ENCODE data around the gene NDUFA13.

NDUFA13 gene

GRCh38 chr19:19489804-19490204 is 26.2 kb upstream of the NDUFA13 start:
- DNase-seq (ENCODE audit: low read depth) = no peak

DNA sequence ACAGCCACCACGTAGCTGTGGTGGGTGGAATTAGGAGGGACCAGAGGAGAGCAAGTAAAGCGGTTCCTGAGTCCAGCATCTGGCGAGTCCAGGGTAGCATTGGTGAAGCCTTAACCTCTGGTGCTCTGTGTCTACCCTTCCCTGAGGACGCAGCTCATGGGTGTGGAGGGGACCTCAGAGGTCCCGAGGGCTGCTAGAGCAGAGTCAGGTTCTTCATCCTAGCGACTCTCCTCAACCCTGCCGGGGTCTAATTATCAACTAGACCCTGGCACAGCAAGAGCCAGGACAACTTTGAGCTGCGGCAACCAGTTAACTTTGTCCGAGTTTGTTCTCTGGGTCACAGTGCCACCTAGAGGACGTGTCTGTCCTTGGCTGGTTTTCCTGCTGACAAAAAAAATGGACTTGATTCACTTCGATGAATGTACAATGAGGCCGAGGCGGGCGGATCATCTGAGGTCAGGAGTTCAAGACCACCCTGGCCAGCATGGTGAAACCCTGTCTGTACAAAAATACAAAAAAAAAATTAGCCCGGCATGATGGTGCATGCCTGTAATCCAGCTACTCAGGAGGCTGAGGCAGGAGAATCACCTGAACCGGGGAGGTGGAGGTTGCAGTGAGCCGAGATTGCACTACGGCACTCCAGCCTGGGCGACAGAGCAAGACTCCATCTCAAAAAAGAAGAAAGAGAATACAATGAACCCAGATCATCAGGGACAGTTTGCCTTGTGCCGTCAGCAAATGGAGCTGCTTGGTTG is 25.6 kb upstream of the NDUFA13 start:
- peak; percentile 68 for DNase-seq (ENCODE audit: low read depth)

- no peak for DNase-seq (ENCODE audit: low read depth)
Observed at GRCh38 chr19:19491321-19492025, 24.6 kb upstream of the NDUFA13 start.

DNA sequence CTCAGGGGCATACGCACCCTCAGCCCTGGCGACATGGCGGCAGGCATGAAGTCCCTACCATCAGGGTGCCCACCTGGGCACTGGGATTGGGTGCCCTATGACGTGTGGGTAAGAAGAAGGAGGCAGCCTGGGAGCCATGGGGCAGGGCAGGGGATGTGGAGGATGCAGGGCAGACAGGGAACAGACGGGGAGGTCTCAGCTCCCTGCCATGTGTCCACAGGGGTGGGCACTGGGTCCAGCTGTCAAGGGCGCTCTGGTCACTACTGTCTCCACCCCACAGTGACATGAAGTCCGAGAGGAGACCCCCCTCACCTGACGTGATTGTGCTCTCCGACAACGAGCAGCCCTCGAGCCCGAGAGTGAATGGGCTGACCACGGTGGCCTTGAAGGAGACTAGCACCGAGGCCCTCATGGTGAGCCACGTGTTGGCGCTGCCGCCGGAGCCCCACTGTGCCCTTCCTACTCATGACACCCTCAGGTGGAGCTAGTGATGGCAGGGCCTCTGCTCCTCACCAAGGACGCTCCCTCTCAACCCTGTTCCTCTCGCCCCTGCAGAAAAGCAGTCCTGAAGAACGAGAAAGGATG is 23.9 kb upstream of the NDUFA13 start:
- DNase-seq (ENCODE audit: low read depth) = no peak

DNA sequence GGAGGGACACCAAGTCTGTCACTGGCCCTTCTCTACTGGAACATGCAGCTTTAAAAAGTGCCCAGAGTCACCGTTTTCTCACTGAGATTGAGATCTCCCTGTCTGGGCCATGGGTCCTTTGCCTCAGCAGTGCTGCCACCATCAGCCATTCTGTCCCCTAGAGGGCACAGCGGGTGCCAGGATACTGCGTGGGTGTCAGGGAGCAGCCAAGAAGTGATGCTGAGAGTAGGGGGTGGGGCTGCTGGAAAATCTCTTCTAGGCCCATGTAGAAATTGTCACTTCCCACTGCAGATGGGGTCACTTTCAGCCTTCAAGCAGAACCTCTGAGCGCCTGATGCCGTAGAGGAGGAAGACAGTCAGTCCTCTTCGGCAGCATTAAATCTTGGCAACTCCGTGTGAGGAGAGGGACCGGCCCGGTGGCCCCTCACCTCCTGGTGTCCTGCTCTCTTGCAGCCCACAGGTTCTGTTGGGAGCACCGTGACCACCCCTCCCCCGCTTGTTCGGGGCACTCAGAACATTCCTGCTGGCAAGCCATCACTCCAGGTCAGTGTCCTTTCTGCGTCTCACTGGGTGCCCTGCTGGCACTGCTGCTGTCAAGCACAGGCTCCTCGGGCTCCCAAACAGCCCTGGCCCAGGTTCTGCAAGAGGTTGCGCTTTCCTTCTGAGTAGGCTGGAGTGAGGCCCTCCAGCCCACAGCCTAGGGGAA is 22.0 kb upstream of the NDUFA13 start:
- no peak for DNase-seq (ENCODE audit: low read depth)

DNA sequence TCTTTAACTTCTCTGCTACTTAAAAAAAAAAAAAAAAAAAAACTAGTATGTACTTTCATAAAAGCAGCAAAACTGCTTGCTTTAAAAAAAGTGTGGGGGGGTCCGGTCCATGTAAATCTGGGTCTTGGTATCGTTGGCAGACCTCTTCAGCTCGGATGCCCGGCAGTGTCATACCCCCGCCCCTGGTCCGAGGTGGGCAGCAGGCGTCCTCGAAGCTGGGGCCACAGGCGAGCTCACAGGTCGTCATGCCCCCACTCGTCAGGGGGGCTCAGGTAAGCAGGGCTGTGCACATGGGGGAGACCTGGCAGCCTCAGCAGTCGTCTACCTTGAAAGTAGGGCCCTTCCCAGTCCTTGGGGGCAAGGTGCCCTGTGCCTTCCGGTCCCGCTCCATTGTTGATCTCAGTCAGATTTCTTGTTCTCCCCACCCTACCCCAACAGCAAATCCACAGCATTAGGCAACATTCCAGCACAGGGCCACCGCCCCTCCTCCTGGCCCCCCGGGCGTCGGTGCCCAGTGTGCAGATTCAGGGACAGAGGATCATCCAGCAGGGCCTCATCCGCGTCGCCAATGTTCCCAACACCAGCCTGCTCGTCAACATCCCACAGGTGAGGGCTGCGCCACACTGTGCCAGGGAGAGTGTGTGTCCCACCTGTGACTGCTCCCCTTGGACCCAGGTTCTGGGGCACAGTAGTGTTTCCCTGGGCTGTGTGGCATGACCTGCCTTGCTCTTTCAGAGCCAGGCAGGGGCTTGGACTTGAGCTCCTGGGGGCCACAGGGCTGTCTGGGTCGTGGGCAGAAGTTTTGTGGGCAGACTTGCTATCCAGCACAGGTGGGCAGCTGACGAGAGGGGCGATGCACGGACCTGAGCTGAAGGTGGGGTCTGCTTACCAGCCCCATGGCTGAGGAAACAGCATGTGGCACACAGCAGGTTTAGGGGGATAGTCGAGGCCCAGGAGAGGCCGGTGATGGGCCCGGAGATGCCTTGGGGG is 20.1 kb upstream of the NDUFA13 start:
- no peak for DNase-seq (ENCODE audit: low read depth)

DNA sequence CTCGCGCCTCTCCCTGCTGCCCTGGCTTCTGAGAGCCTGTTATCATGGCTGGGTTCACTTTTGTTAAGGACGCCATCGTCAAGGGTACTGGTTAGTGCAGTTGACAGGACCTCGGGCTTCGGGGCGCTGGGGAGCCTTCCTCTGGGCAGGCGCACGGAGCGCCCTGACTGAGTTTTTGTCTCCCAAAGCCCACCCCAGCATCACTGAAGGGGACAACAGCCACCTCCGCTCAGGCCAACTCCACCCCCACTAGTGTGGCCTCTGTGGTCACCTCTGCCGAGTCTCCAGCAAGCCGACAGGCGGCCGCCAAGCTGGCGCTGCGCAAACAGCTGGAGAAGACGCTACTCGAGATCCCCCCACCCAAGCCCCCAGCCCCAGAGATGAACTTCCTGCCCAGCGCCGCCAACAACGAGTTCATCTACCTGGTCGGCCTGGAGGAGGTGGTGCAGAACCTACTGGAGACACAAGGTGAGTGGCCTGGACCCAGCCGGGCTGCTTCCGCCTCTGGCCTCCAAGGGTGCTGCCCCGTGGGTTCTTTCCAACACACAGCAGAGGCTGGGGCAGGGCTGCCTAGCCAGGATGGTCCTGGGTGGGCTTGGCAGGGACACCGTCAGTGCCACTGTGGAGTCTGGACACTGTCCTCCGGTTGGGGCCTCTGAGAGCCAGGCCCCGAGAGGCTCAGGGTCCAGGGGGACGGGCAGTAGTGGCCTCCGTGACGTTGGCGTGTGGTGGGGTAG is 17.6 kb upstream of the NDUFA13 start:
- DNase-seq (ENCODE audit: low read depth) = no peak

GRCh38 chr19:19499272-19499995 is 16.6 kb upstream of the NDUFA13 start:
- DNase-seq (ENCODE audit: low read depth) = no peak

DNA sequence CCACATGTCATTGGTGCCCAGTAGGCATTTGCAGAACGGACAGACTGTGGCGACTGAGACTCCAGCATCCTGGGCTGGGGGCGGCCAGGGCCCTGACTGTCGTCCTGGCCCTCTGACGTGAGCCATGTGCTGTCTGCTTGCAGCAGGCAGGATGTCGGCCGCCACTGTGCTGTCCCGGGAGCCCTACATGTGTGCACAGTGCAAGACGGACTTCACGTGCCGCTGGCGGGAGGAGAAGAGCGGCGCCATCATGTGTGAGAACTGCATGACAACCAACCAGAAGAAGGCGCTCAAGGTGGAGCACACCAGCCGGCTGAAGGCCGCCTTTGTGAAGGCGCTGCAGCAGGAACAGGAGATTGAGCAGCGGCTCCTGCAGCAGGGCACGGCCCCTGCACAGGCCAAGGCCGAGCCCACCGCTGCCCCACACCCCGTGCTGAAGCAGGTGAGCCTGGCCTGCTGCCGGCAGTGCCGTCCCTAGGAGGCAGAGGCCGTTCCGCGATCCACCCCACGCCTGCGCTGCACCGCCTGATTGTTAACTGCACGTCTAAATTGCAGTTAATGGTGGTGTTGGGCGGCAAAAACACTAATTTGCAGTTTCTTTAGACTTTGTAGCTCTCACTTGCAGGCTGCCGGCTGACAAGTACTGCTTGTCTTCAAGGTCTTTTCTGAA is 14.9 kb upstream of the NDUFA13 start:
- DNase-seq (ENCODE audit: low read depth) = no peak

GRCh38 chr19:19501798-19502197 is 14.2 kb upstream of the NDUFA13 start:
- DNase-seq (ENCODE audit: low read depth) = no peak

GRCh38 chr19:19502281-19502680 is 13.7 kb upstream of the NDUFA13 start:
- no peak for DNase-seq (ENCODE audit: low read depth)

DNA sequence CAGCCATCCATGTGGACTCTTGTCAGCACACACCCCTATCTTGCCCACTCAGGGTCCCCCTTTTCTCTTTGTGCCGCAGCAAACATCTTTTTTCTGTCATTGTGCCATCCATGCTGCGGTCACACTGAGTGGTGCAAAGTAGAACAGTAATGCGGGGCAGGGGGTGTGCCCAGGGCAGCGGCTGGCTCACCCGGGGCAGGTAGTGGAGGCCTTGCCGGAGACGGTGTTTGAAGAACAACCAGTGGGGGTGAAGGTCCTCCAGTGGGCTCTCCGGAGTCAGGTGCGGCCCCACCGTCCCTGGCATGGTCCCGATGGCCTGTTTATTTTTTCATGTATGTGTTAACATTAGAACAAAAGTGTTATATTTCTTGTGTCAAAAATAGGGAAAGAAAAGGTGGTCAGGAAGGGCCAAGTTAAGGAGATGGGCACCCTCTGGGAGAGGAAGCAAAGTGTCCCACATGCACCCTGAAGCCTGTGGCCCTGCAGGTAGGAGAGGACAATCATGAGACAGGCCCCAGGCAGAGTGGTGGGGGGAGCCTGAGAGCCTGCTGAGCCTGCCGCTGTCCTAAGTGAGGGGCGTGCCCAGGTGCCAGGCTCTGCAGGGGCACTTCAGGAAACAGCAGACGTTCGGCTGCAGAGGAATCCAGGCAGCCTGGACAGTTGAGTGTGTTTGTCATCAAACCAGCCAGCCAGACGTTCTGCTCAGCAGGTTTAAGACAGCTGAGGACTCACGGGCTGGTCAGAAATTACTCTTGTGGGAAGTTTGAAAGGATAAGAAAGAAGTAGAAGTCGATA is 13.0 kb upstream of the NDUFA13 start:
- DNase-seq (ENCODE audit: low read depth) = no peak

- no peak for DNase-seq (ENCODE audit: low read depth)
Observed at GRCh38 chr19:19504754-19505668, 11.0 kb upstream of the NDUFA13 start.

GRCh38 chr19:19505669-19506326 is 10.2 kb upstream of the NDUFA13 start:
- no peak for DNase-seq (ENCODE audit: low read depth)

GRCh38 chr19:19506592-19506991 is 9.4 kb upstream of the NDUFA13 start:
- DNase-seq (ENCODE audit: low read depth) = no peak

- DNase-seq (ENCODE audit: low read depth) = no peak
Observed at GRCh38 chr19:19507354-19507753, 8.7 kb upstream of the NDUFA13 start.

- DNase-seq (ENCODE audit: low read depth) = no peak
Observed at GRCh38 chr19:19508217-19508616, 7.8 kb upstream of the NDUFA13 start.
